Panc1 (cell line): ENCODE measurements around the gene C6orf62. TPM values are rescaled to one million over a fixed set of nuclear protein-coding genes. Genes with fewer than 3 reads are reported as not detected.
"Not testable (repeated sequence)": the region's sequence is repeated elsewhere in the genome, so short reads cannot be mapped to it uniquely, and the experiment has no call there.

Experiments used
- ATAC-seq: fragments of 200-7000 bp; cut with Tn5 transposase; 2 replicates; pipeline ENCODE4 v1.9.1; 2020; ENCODE audit warnings: mild to moderate bottlenecking, moderate library complexity
- BruUV-seq: library from RNA; stranded (reverse); fragments of 400-500 nt; replicated peaks from 2 replicates; lab custom pipeline; 2021; lab: Mats Ljungman, UMichigan
- CTCF ChIA-PET: fragments of 300-600 bp; sonication (Branson Sonifier 250); formaldehyde crosslinking; loops from one replicate; lab custom pipeline; 2022; ENCODE audit warnings: antibody characterized with exemption; lab: Charles Lee
- POLR2A ChIA-PET: fragments of 300-600 bp; sonication (Branson Sonifier 250); formaldehyde crosslinking; loops from one replicate; lab custom pipeline; 2022; ENCODE audit warnings: antibody characterized with exemption; lab: Charles Lee
- DNase-seq: peaks from one replicate; pipeline ENCODE4 v3.0.0-alpha.2; 2010; ENCODE audit warnings: low read depth, low spot score
- H3K27ac ChIP-seq: 2 replicates; pipeline ENCODE4 v1.5.1; 2011; ENCODE audit warnings: mild to moderate bottlenecking, low read length, inconsistent platforms
- H3K27me3 ChIP-seq: fragments of 200-500 bp; sonication (Bioruptor generic); 2 replicates; pipeline ENCODE4 v1.6.0; 2014; ENCODE audit warnings: low read length, inconsistent platforms; ENCODE audit not compliant: control insufficient read depth, insufficient read depth
- H3K36me3 ChIP-seq: fragments of 200-500 bp; sonication (Bioruptor generic); 2 replicates; pipeline ENCODE4 v1.5.1; 2014; ENCODE audit warnings: inconsistent platforms, mild to moderate bottlenecking, low read length, moderate library complexity; ENCODE audit not compliant: control insufficient read depth, insufficient read depth
- H3K4me1 ChIP-seq: 2 replicates; pipeline ENCODE4 v1.5.1; 2011; ENCODE audit warnings: inconsistent platforms, mild to moderate bottlenecking, low read length, moderate library complexity; ENCODE audit not compliant: control insufficient read depth, insufficient read depth
- H3K4me3 ChIP-seq, 2 experiments: 2 replicates each; pipeline ENCODE4 v1.5.1; 2011 to 2012; ENCODE audit warnings: low read depth in 2 of 2, low read length in 2 of 2, mild to moderate bottlenecking in 2 of 2, inconsistent platforms in 1 of 2, moderate library complexity in 1 of 2
- H3K9me3 ChIP-seq: fragments of 200-500 bp; sonication (Bioruptor generic); 2 replicates; pipeline ENCODE4 v1.5.1; 2014; ENCODE audit warnings: low read depth, mild to moderate bottlenecking, inconsistent platforms, low read length, moderate library complexity; ENCODE audit not compliant: control insufficient read depth, insufficient read depth
- CTCF ChIP-seq: fragments of 450-650 bp; IDR thresholded peaks from 2 replicates; pipeline ENCODE4 v1.5.1; 2017; ENCODE audit warnings: mild to moderate bottlenecking
- POLR2AphosphoS5 ChIP-seq: IDR thresholded peaks from 2 replicates; pipeline ENCODE4 v1.6.1; 2012; ENCODE audit warnings: mild to moderate bottlenecking, low read depth, low read length, moderate library complexity
- REST ChIP-seq, 2 experiments: IDR thresholded peaks; 2 replicates each; pipeline ENCODE4 v1.6.1; 2011 to 2012; ENCODE audit warnings: low read depth in 2 of 2, control low read depth in 1 of 2, low read length in 1 of 2, mild to moderate bottlenecking in 1 of 2, moderate library complexity in 1 of 2; ENCODE audit not compliant: insufficient read depth in 1 of 2
- SIN3A ChIP-seq: IDR thresholded peaks from 2 replicates; pipeline ENCODE4 v1.6.1; 2012; ENCODE audit warnings: low read depth, mild to moderate bottlenecking, low read length, moderate library complexity, borderline replicate concordance; ENCODE audit not compliant: insufficient read depth
- TCF7L2 ChIP-seq: IDR thresholded peaks from 2 replicates; pipeline ENCODE4 v1.6.1; 2011; ENCODE audit warnings: mild to moderate bottlenecking, low read depth, low read length, inconsistent platforms
- in situ Hi-C: cut with HindIII; loops from 2 replicates; pipeline ENCODE4 v1.10.0; 2016; ENCODE audit warnings: low sequenced_read_pairs, low pct_unique_long_range_greater_than_20kb
- intact Hi-C: fragments of 100-400 bp; cut with micrococcal nuclease; formaldehyde crosslinking; loops from one replicate; pipeline ENCODE4 v1.10.0; 2022; ENCODE audit not compliant: unreplicated experiment
- total RNA-seq: library from RNA; stranded (reverse); gene quantifications from one replicate; pipeline ENCODE4 v1.2.1, GENCODE V29; 2021; ENCODE audit not compliant: unreplicated experiment

Gene C6orf62
- total RNA-seq, 1 experiment from 2014 or later, result 153 TPM

GRCh38 chr6:24738741-24739140 lies 19.8 kb upstream of the C6orf62 start:
- H3K9me3 ChIP-seq, result no peaks in the 10 kb centered on the region
- POLR2A ChIA-PET, result no interaction called here
- H3K4me3 ChIP-seq, result no peak overlapping the region
- H3K36me3 ChIP-seq, result no peaks in the 10 kb centered on the region
- H3K27ac ChIP-seq, result no peak overlapping the region
- DNase-seq, result no peak
- BruUV-seq, result no TSS peak
- TF ChIP-seq SIN3A, result no peak
- no peak for ATAC-seq
- CTCF ChIA-PET, result interaction anchor here (0.6 kb wide), 1 partner anchor 20 kb away, joined by 4 read pairs; no protein-coding TSS in a partner anchor
- in situ Hi-C loops (no loop called here), intact Hi-C loops (no loop called here)
- H3K4me1 ChIP-seq, result no peaks in the 10 kb centered on the region
- H3K27me3 ChIP-seq, result no peaks in the 10 kb centered on the region

GRCh38 chr6:24734710-24735109 lies 15.8 kb upstream of the C6orf62 start:
- DNase-seq, H3K36me3 ChIP-seq, in situ Hi-C loops, ATAC-seq, H3K4me1 ChIP-seq, POLR2A ChIA-PET, H3K27me3 ChIP-seq, BruUV-seq, intact Hi-C loops, H3K9me3 ChIP-seq, H3K27ac ChIP-seq, CTCF ChIA-PET, H3K4me3 ChIP-seq: not testable (repeated sequence)

- ChIA-PET POLR2A (no interaction called here), CTCF (no interaction called here)
- intact Hi-C loops, result no loop called here
- no peaks in the 10 kb centered on the region for H3K36me3 ChIP-seq
- no peaks in the 10 kb centered on the region for H3K27me3 ChIP-seq
- TF ChIP-seq REST (IDR thresholded peaks at IDR 0.05; ENCODE audit: insufficient read depth in 1 of 2, low read depth in 2 of 2, low read length in 1 of 2) (no peak), SIN3A (no peak), TCF7L2 (no peak), CTCF (no peak), POLR2AphosphoS5 (no peak)
- ATAC-seq (no peak), DNase-seq (no peak)
- H3K27ac ChIP-seq, result no peak overlapping the region
- BruUV-seq, result no TSS peak
- no peak overlapping the region for H3K4me3 ChIP-seq
- in situ Hi-C loops, result no loop called here
- no peaks in the 10 kb centered on the region for H3K4me1 ChIP-seq
- peaks cover 11% of the 10 kb centered on the region; the same call in 1 of the 2 replicates for H3K9me3 ChIP-seq
Observed at GRCh38 chr6:24734166-24734565, 15.2 kb upstream of the C6orf62 start.

- BruUV-seq, POLR2A ChIA-PET, H3K4me1 ChIP-seq, H3K4me3 ChIP-seq, ATAC-seq, H3K36me3 ChIP-seq, CTCF ChIA-PET, intact Hi-C loops, in situ Hi-C loops, DNase-seq, H3K27ac ChIP-seq, H3K27me3 ChIP-seq: not testable (repeated sequence)
- H3K9me3 ChIP-seq, result peaks cover 11% of the 10 kb centered on the region; the same call in 1 of the 2 replicates
Observed at GRCh38 chr6:24731456-24732134, 12.6 kb upstream of the C6orf62 start.

- H3K4me3 ChIP-seq, DNase-seq, intact Hi-C loops, POLR2A ChIA-PET, CTCF ChIA-PET, H3K27me3 ChIP-seq, in situ Hi-C loops, H3K27ac ChIP-seq, H3K36me3 ChIP-seq, BruUV-seq, H3K4me1 ChIP-seq, ATAC-seq: not testable (repeated sequence)
- H3K9me3 ChIP-seq, result peaks cover 11% of the 10 kb centered on the region; the same call in 1 of the 2 replicates
Observed at GRCh38 chr6:24730653-24731052, 11.7 kb upstream of the C6orf62 start.
